Astrocyte (in vitro differentiated cells and primary cell): Measurements from ENCODE around the gene PPP1R1B. TPM values are rescaled to one million over a fixed set of nuclear protein-coding genes. Genes with fewer than 3 reads are reported as not detected.

Source experiments
- DNase-seq: peaks from one replicate; pipeline ENCODE4 v3.0.0-alpha.2; 2010; ENCODE audit warnings: low read depth
- FAIRE-seq: peaks from 2 replicates; lab custom pipeline; 2011; peaks lifted over from hg19 to GRCh38; lab: Jason Lieb, UNC
- H2AFZ ChIP-seq: 2 replicates; pipeline ENCODE4 v1.6.0; 2012; ENCODE audit warnings: low read depth, low read length, inconsistent platforms
- H3K27ac ChIP-seq: 2 replicates; pipeline ENCODE4 v1.5.1; 2011; ENCODE audit warnings: low read depth, low read length, inconsistent platforms
- H3K27me3 ChIP-seq: 2 replicates; pipeline ENCODE4 v1.6.0; 2011; ENCODE audit warnings: low read length, inconsistent platforms; ENCODE audit not compliant: insufficient read depth
- H3K36me3 ChIP-seq: 2 replicates; pipeline ENCODE4 v1.5.1; 2011; ENCODE audit warnings: low read length, inconsistent platforms; ENCODE audit not compliant: insufficient read depth
- H3K4me1 ChIP-seq: 2 replicates; pipeline ENCODE4 v1.5.1; 2011; ENCODE audit warnings: low read length, inconsistent platforms; ENCODE audit not compliant: insufficient read depth
- H3K4me2 ChIP-seq: 2 replicates; pipeline ENCODE4 v1.6.0; 2012; ENCODE audit warnings: low read length, inconsistent platforms
- H3K4me3 ChIP-seq: 2 replicates; pipeline ENCODE4 v1.5.1; 2011; ENCODE audit warnings: low read depth, mild to moderate bottlenecking, low read length, inconsistent platforms; ENCODE audit not compliant: insufficient read depth
- H3K79me2 ChIP-seq: 2 replicates; pipeline ENCODE4 v1.6.0; 2012; ENCODE audit warnings: mild to moderate bottlenecking, low read length, inconsistent platforms; ENCODE audit not compliant: insufficient read depth
- H3K9ac ChIP-seq: 2 replicates; pipeline ENCODE4 v1.6.0; 2012; ENCODE audit warnings: mild to moderate bottlenecking, low read length, inconsistent platforms
- H3K9me3 ChIP-seq: 2 replicates; pipeline ENCODE4 v1.5.1; 2012; ENCODE audit warnings: low read depth, mild to moderate bottlenecking, low read length, inconsistent platforms; ENCODE audit not compliant: insufficient read depth
- H4K20me1 ChIP-seq: 2 replicates; pipeline ENCODE4 v1.6.0; 2012; ENCODE audit warnings: low read length, inconsistent platforms; ENCODE audit not compliant: insufficient read depth
- H3K27ac Mint-ChIP-seq: one replicate; pipeline ENCODE4 v1.8.0; 2021; ENCODE audit warnings: mild to moderate bottlenecking, mixed read lengths; ENCODE audit not compliant: unreplicated experiment
- H3K27me3 Mint-ChIP-seq: one replicate; pipeline ENCODE4 v1.8.0; 2021; ENCODE audit warnings: low read depth, mixed read lengths; ENCODE audit not compliant: unreplicated experiment
- H3K36me3 Mint-ChIP-seq: one replicate; pipeline ENCODE4 v1.8.0; 2021; ENCODE audit warnings: low read depth, mixed read lengths; ENCODE audit not compliant: unreplicated experiment
- H3K4me1 Mint-ChIP-seq: one replicate; pipeline ENCODE4 v1.8.0; 2021; ENCODE audit warnings: low read depth, mixed read lengths; ENCODE audit not compliant: unreplicated experiment
- H3K4me3 Mint-ChIP-seq: one replicate; pipeline ENCODE4 v1.8.0; 2021; ENCODE audit warnings: mild to moderate bottlenecking, moderate library complexity, mixed read lengths; ENCODE audit not compliant: unreplicated experiment
- H3K9me3 Mint-ChIP-seq: one replicate; pipeline ENCODE4 v1.8.0; 2021; ENCODE audit warnings: mild to moderate bottlenecking, mixed read lengths; ENCODE audit not compliant: unreplicated experiment
- EZH2 ChIP-seq: IDR thresholded peaks from 2 replicates; pipeline ENCODE4 v1.6.1; 2012; ENCODE audit warnings: mild to moderate bottlenecking, low read length, inconsistent platforms; ENCODE audit not compliant: insufficient read depth
- total RNA-seq: library from RNA; stranded (reverse); gene quantifications from 2 replicates; pipeline ENCODE4 v1.2.1, GENCODE V29; 2021
- TF ChIP-seq, protein P1 (sequence below): IDR thresholded peaks from 2 replicates; pipeline ENCODE4 v1.5.1; 2011; ENCODE audit warnings: low read depth, mild to moderate bottlenecking, inconsistent platforms, low read length, moderate library complexity; ENCODE audit not compliant: insufficient read depth

The PPP1R1B gene
- total RNA-seq, 1 donor from 2014 or later, result 0.39 TPM

DNA sequence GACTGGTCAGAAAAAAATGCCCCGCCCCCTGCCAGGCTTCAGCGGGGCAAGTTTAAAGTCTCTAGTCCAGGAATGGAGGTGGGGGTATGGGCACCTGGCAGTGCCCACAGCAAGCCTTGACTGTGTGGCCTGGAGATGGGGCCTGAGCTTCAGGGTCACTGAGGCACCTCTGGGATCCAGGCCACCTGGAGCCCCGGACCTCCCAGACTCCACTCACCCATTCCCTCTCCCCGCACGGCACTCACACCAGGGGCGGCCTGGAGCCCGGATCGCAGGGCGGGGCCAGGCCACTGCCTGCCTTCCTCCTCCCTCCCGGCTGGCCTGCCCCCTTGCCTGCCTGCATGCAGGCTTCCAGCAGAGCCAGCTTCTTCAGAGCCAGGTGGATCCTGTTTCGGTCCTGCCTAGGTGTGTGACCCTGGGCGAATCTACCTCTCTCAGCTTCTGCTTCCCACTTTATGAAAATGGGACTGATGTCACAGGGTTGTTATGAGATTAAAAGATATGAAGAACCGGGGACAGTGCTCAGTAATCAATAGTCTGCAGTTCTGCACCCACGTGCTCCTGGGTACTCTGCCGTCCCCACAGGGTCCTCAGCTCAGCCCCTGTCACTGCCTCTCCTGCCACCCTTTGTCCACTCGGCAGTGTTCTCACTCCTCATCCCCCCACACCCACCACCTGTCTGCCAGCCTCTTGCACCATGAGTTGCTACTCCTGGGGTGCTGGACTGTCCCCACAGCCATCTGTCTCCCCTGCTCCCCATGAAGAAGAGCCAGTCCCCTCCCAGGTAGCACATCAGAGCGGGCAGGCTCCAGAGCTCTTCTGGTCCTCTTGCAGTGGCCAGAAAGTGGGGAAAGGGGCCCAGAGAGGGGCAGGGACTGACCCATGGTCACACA is 37.2 kb downstream of the PPP1R1B start:
- Mint-ChIP-seq H3K9me3 (no peaks in the 10 kb centered on the region), H3K27ac (no peak overlapping the region), H3K36me3 (peaks cover 5% of the 10 kb centered on the region), H3K4me1 (peaks cover 7% of the 10 kb centered on the region), H3K27me3 (peaks cover 10% of the 10 kb centered on the region), H3K4me3 (no peak overlapping the region)
- H3K4me3 ChIP-seq, result no peak overlapping the region
- no peaks in the 10 kb centered on the region for H3K79me2 ChIP-seq
- no peak overlapping the region for H3K4me2 ChIP-seq
- H3K9me3 ChIP-seq, result no peaks in the 10 kb centered on the region
- no peak overlapping the region for H3K9ac ChIP-seq
- FAIRE-seq, result no peak
- H3K4me1 ChIP-seq, result peaks cover 5% of the 10 kb centered on the region
- no peak for DNase-seq
- no peak for TF ChIP-seq EZH2
- TF ChIP-seq, protein P1, sequence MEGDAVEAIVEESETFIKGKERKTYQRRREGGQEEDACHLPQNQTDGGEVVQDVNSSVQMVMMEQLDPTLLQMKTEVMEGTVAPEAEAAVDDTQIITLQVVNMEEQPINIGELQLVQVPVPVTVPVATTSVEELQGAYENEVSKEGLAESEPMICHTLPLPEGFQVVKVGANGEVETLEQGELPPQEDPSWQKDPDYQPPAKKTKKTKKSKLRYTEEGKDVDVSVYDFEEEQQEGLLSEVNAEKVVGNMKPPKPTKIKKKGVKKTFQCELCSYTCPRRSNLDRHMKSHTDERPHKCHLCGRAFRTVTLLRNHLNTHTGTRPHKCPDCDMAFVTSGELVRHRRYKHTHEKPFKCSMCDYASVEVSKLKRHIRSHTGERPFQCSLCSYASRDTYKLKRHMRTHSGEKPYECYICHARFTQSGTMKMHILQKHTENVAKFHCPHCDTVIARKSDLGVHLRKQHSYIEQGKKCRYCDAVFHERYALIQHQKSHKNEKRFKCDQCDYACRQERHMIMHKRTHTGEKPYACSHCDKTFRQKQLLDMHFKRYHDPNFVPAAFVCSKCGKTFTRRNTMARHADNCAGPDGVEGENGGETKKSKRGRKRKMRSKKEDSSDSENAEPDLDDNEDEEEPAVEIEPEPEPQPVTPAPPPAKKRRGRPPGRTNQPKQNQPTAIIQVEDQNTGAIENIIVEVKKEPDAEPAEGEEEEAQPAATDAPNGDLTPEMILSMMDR, result no peak
- H3K27me3 ChIP-seq, result peaks cover 18% of the 10 kb centered on the region
- H3K27ac ChIP-seq, result no peak overlapping the region
- peaks cover 17% of the 10 kb centered on the region for H4K20me1 ChIP-seq
- no peak overlapping the region for H2AFZ ChIP-seq
- no peaks in the 10 kb centered on the region for H3K36me3 ChIP-seq

DNA sequence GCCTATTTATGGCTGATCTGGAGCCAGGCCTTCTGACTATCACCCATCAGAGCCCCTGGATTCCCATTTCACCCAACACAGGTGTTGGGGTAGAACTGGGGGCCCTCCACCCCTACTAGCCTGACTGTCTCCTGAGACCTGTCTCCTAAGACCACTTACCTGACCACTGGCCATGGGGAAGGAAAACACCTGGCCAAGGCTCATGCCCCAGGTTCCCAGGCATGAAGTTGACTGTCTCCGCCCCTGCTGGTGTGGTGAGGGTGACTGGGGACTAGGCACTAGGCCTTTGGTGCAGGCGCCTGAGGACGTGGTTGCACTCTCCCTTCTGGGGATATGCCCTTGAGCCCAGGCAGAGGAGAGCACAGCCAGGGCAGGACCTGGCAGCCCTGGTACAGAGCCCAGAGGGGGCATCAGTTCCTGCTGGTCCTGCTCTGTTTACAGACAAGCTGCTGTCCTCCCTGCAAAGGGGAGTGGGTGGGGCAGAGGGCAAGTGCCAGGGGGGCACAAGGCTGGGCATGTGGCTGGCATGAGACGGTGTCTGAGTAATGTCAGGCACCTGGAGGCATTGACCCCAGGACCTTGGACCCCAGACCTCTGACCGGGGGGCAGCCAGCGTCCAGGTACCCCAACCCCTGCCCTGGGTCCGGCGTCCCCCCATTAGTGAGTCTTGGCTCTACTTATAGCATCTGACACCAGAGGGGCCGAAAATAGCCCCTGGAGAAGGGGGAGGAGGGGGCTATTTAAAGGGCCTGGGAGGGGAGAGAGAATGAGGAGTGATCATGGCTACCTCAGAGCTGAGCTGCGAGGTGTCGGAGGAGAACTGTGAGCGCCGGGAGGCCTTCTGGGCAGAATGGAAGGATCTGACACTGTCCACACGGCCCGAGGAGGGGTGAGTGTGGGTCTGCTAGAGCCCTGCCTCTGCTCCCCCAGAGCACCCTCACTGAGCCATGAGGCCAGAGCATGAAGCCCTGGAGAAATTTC is 38.1 kb downstream of the PPP1R1B start, which contains the start of gene TCAP:
TSS of gene TCAP (plus strand) at position 769 of the 981 bp plus-strand sequence. CDS start at position 780, 11 bp downstream.
- Histone ChIP-seq H4K20me1 (peaks cover 17% of the 10 kb centered on the region), H3K4me1 (peaks cover 5% of the 10 kb centered on the region), H3K9ac (no peak within 1 kb of the TSS), H3K9me3 (no peaks in the 10 kb centered on the region), H2AFZ (no peak within 1 kb of the TSS), H3K27ac (no peak within 1 kb of the TSS), H3K4me3 (no peak within 1 kb of the TSS), H3K79me2 (no peaks in the 10 kb centered on the region), H3K27me3 (peaks cover 18% of the 10 kb centered on the region), H3K36me3 (no peaks in the 10 kb centered on the region), H3K4me2 (no peak within 1 kb of the TSS)
- no peaks in the 10 kb centered on the region for H3K9me3 Mint-ChIP-seq
- DNase-seq (no peak), FAIRE-seq (no peak)
- H3K27ac Mint-ChIP-seq, result peak within 1 kb of the TSS; percentile 77
- TF ChIP-seq, protein P1, result no peak
- no peak for TF ChIP-seq EZH2
- H3K36me3 Mint-ChIP-seq, result peaks cover 5% of the 10 kb centered on the region
- H3K4me3 Mint-ChIP-seq, result no peak within 1 kb of the TSS
- peaks cover 7% of the 10 kb centered on the region for H3K4me1 Mint-ChIP-seq
- H3K27me3 Mint-ChIP-seq, result peaks cover 15% of the 10 kb centered on the region
